SK-N-SH (cell line): ENCODE results near the gene PLAGL1. TPM values are rescaled to one million over a fixed set of nuclear protein-coding genes. Genes with fewer than 3 reads are reported as not detected.

Experiments used
- CTCF ChIA-PET: fragments of 300-600, 350-600 bp; formaldehyde crosslinking; extraction: SDS; loops from one replicate; lab custom pipeline; 2021; lab: Yijun Ruan, JAX
- POLR2A ChIA-PET: fragments of 350-600 bp; sonication (Branson Sonifier 250); formaldehyde crosslinking; extraction: SDS; loops from one replicate; lab custom pipeline; 2020; ENCODE audit warnings: antibody characterized with exemption, inconsistent platforms; lab: Yijun Ruan, JAX
- DNase-seq: peaks from one replicate; pipeline ENCODE4 v3.0.0; 2012
- H2AFZ ChIP-seq: fragments of 200-600 bp; sonication (generic); 2 replicates; pipeline ENCODE4 v1.8.1; 2016; ENCODE audit warnings: antibody characterized with exemption, mild to moderate bottlenecking, low read depth
- H3F3A ChIP-seq: fragments of 200-600 bp; sonication (generic); replicated peaks from 2 replicates; pipeline ENCODE3; 2016; ENCODE audit warnings: antibody characterized with exemption, mild to moderate bottlenecking; ENCODE audit not compliant: insufficient read depth
- H3K27ac ChIP-seq, 2 experiments: fragments of 200-500 bp in 1 of 2; fragments of 200-600 bp in 1 of 2; sonication (Bioruptor generic) in 1 of 2; sonication (generic), shearing (Covaris generic) in 1 of 2; 2 replicates each; pipeline versions ENCODE4 v1.5.1 to v1.6.1; 2014 to 2016; ENCODE audit warnings: low read depth in 2 of 2, inconsistent platforms in 1 of 2, low read length in 1 of 2, mild to moderate bottlenecking in 1 of 2, mixed read lengths in 1 of 2
- H3K27me3 ChIP-seq: fragments of 200-600 bp; sonication (generic), shearing (Covaris generic); 2 replicates; pipeline ENCODE4 v1.6.1; 2016; ENCODE audit warnings: mixed run types; ENCODE audit not compliant: insufficient read depth
- H3K36me3 ChIP-seq, 2 experiments: fragments of 200-500 bp in 1 of 2; fragments of 200-600 bp in 1 of 2; sonication (Bioruptor generic) in 1 of 2; sonication (generic) in 1 of 2; replicated peaks in 1 of 2; 2 replicates each; pipeline versions ENCODE3 to v1.5.1; 2014 to 2016; ENCODE audit warnings: low read length in 1 of 2, mild to moderate bottlenecking in 1 of 2; ENCODE audit not compliant: insufficient read depth in 2 of 2, control insufficient read depth in 1 of 2
- H3K4me1 ChIP-seq, 2 experiments: fragments of 200-500 bp in 1 of 2; fragments of 200-600 bp in 1 of 2; sonication (Bioruptor generic) in 1 of 2; sonication (generic), shearing (Covaris generic) in 1 of 2; 2 replicates each; pipeline versions ENCODE4 v1.5.1 to v1.6.1; 2014 to 2016; ENCODE audit warnings: low read depth in 1 of 2, low read length in 1 of 2, mixed run types in 1 of 2; ENCODE audit not compliant: insufficient read depth in 2 of 2, control insufficient read depth in 1 of 2
- H3K4me2 ChIP-seq: fragments of 200-600 bp; sonication (generic), shearing (Covaris generic); 2 replicates; pipeline ENCODE4 v1.6.1; 2017; ENCODE audit warnings: mixed run types
- H3K4me3 ChIP-seq, 2 experiments: fragments of 200-500 bp in 1 of 2; fragments of 200-600 bp in 1 of 2; sonication (Bioruptor generic) in 1 of 2; sonication (generic), shearing (Covaris generic) in 1 of 2; 2 replicates each; pipeline versions ENCODE4 v1.5.1 to v1.8.1; 2014 to 2016; ENCODE audit warnings: low read depth in 2 of 2, inconsistent platforms in 1 of 2, low read length in 1 of 2, mild to moderate bottlenecking in 1 of 2, mixed read lengths in 1 of 2, moderate library complexity in 1 of 2
- H3K79me2 ChIP-seq: fragments of 200-600 bp; sonication (generic); 2 replicates; pipeline ENCODE4 v1.8.1; 2017; ENCODE audit warnings: mild to moderate bottlenecking; ENCODE audit not compliant: insufficient read depth
- H3K9ac ChIP-seq: fragments of 200-600 bp; sonication (generic); 2 replicates; pipeline ENCODE4 v1.6.1; 2017; ENCODE audit warnings: mixed run types
- H3K9me2 ChIP-seq: fragments of 200-600 bp; sonication (generic); 2 replicates; pipeline ENCODE4 v1.6.1; 2017; ENCODE audit warnings: mixed run types
- H3K9me3 ChIP-seq: fragments of 200-600 bp; sonication (generic); 2 replicates; pipeline ENCODE4 v1.6.1; 2017; ENCODE audit warnings: mixed run types, mild to moderate bottlenecking, moderate library complexity
- H4K20me1 ChIP-seq: fragments of 200-600 bp; sonication (generic); 2 replicates; pipeline ENCODE4 v1.6.1; 2017; ENCODE audit warnings: mild to moderate bottlenecking, mixed run types; ENCODE audit not compliant: insufficient read depth
- CHD2 ChIP-seq: fragments of 150-350 bp; IDR thresholded peaks from 2 replicates; pipeline ENCODE4 v1.6.1; 2018; ENCODE audit warnings: low read length; ENCODE audit not compliant: partially characterized antibody
- ELF1 ChIP-seq: IDR thresholded peaks from 2 replicates; pipeline ENCODE4 v1.4.0; 2012
- EP300 ChIP-seq, 2 experiments: IDR thresholded peaks; 2 replicates each; pipeline versions ENCODE4 v1.4.0 to v1.6.1; 2012; ENCODE audit warnings: borderline replicate concordance in 1 of 2, low read depth in 1 of 2, low read length in 1 of 2
- EZH2phosphoT487 ChIP-seq: fragments of 200-600 bp; sonication (generic); IDR thresholded peaks from 2 replicates; pipeline ENCODE4 v1.6.1; 2017; ENCODE audit warnings: low read depth, mixed run types, mild to moderate bottlenecking, antibody characterized with exemption, moderate library complexity, borderline replicate concordance
- FOSL2 ChIP-seq: IDR thresholded peaks from 2 replicates; pipeline ENCODE4 v1.4.0; 2012; ENCODE audit warnings: low read depth, mild to moderate bottlenecking, moderate library complexity, borderline replicate concordance
- FOXM1 ChIP-seq: IDR thresholded peaks from 2 replicates; pipeline ENCODE4 v1.4.0; 2012; ENCODE audit warnings: low read depth, mild to moderate bottlenecking
- GATA2 ChIP-seq: sonication (generic); formaldehyde crosslinking; IDR thresholded peaks from 2 replicates; pipeline ENCODE4 v1.5.0; 2020; ENCODE audit warnings: mild to moderate bottlenecking, missing genetic modification reagents
- NFIC ChIP-seq: IDR thresholded peaks from 2 replicates; pipeline ENCODE4 v1.4.0; 2012; ENCODE audit warnings: borderline replicate concordance
- NRF1 ChIP-seq: IDR thresholded peaks from 2 replicates; pipeline ENCODE4 v1.6.1; 2012; ENCODE audit warnings: low read depth, mild to moderate bottlenecking, low read length
- RAD21 ChIP-seq: IDR thresholded peaks from 2 replicates; pipeline ENCODE4 v1.6.1; 2012; ENCODE audit warnings: mild to moderate bottlenecking, low read length
- RCOR1 ChIP-seq: fragments of 150-350 bp; IDR thresholded peaks from 2 replicates; pipeline ENCODE4 v1.6.1; 2017; ENCODE audit warnings: antibody characterized with exemption, low read length
- SMC3 ChIP-seq: IDR thresholded peaks from 2 replicates; pipeline ENCODE4 v1.6.1; 2012; ENCODE audit warnings: low read depth, low read length, improper control_type of control experiment
- TAF1 ChIP-seq: IDR thresholded peaks from 2 replicates; pipeline ENCODE4 v1.6.1; 2012; ENCODE audit warnings: low read depth, mild to moderate bottlenecking, low read length, moderate library complexity, borderline replicate concordance
- TCF12 ChIP-seq: IDR thresholded peaks from 2 replicates; pipeline ENCODE4 v1.4.0; 2012
- TEAD4 ChIP-seq: IDR thresholded peaks from 2 replicates; pipeline ENCODE4 v1.4.0; 2012; ENCODE audit warnings: mild to moderate bottlenecking, borderline replicate concordance; ENCODE audit not compliant: insufficient read depth
- USF2 ChIP-seq: fragments of 150-350 bp; IDR thresholded peaks from 2 replicates; pipeline ENCODE4 v1.6.1; 2017; ENCODE audit warnings: antibody characterized with exemption, low read length, low read depth, borderline replicate concordance
- YY1 ChIP-seq: IDR thresholded peaks from 2 replicates; pipeline ENCODE4 v1.4.0; 2012; ENCODE audit warnings: low read depth, mild to moderate bottlenecking
- WGBS: methylation state at CpG from one replicate; pipeline ENCODE4 v1.1.6; 2017; ENCODE audit warnings: low lambda C conversion rate; 5-methylcytosine and 5-hydroxymethylcytosine counted together
- polyA plus RNA-seq, 3 experiments: library from polyadenylated mRNA; depleted of rRNA; stranded (reverse); fragments of >200 nt; gene quantifications; 2 replicates each; pipeline ENCODE4 v1.2.3, GENCODE V29; 2012
- TF ChIP-seq, protein P1 (sequence below): IDR thresholded peaks from 2 replicates; pipeline ENCODE4 v1.4.0; 2012; ENCODE audit warnings: low read depth, borderline replicate concordance
- TF ChIP-seq, protein P2 (sequence below): fragments of 150-350 bp; IDR thresholded peaks from 2 replicates; pipeline ENCODE4 v1.6.1; 2016; ENCODE audit warnings: mild to moderate bottlenecking, low read depth, low read length
- TF ChIP-seq, protein P3 (sequence below): IDR thresholded peaks from 2 replicates; pipeline ENCODE4 v1.4.0; 2012; ENCODE audit warnings: low read depth, borderline replicate concordance

The PLAGL1 gene
- polyA plus RNA-seq, 1 of the 3 experiments (the other 2 are of a cell fraction), result 25.8 TPM

GRCh38 chr6:143912671-143913070 lies 95.4 kb downstream of the PLAGL1 start:
- Histone ChIP-seq H3K79me2 (no peaks in the 10 kb centered on the region), H2AFZ (no peak overlapping the region), H3K36me3 (no peaks in the 10 kb centered on the region), H3K4me3 (no peak overlapping the region), H3F3A (no peaks in the 10 kb centered on the region), H3K4me1 (no peaks in the 10 kb centered on the region), H3K9me3 (no peaks in the 10 kb centered on the region), H3K4me2 (no peak overlapping the region), H4K20me1 (no peaks in the 10 kb centered on the region), H3K27me3 (no peaks in the 10 kb centered on the region), H3K9me2 (no peaks in the 10 kb centered on the region), H3K27ac (no peak overlapping the region), H3K9ac (no peak overlapping the region)
- no peak for DNase-seq
- 0% methylated on average over 1 of the region's 1 CpG for WGBS
- TF ChIP-seq NFIC (no peak), GATA2 (CRISPR knock-in tag) (no peak), SMC3 (no peak), EP300 (IDR thresholded peaks at IDR 0.05; ENCODE audit: borderline replicate concordance in 1 of 2, low read depth in 1 of 2, low read length in 1 of 2) (no peak), RAD21 (no peak), TAF1 (no peak), TCF12 (no peak), EZH2phosphoT487 (no peak), YY1 (no peak), FOXM1 (no peak), FOSL2 (no peak), TEAD4 (no peak), RCOR1 (no peak)
- TF ChIP-seq, protein P1, sequence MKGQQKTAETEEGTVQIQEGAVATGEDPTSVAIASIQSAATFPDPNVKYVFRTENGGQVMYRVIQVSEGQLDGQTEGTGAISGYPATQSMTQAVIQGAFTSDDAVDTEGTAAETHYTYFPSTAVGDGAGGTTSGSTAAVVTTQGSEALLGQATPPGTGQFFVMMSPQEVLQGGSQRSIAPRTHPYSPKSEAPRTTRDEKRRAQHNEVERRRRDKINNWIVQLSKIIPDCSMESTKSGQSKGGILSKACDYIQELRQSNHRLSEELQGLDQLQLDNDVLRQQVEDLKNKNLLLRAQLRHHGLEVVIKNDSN, result no peak
- TF ChIP-seq, protein P2, sequence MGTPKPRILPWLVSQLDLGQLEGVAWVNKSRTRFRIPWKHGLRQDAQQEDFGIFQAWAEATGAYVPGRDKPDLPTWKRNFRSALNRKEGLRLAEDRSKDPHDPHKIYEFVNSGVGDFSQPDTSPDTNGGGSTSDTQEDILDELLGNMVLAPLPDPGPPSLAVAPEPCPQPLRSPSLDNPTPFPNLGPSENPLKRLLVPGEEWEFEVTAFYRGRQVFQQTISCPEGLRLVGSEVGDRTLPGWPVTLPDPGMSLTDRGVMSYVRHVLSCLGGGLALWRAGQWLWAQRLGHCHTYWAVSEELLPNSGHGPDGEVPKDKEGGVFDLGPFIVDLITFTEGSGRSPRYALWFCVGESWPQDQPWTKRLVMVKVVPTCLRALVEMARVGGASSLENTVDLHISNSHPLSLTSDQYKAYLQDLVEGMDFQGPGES, result no peak
- POLR2A ChIA-PET, result no interaction called here
- CTCF ChIA-PET, result interaction anchor here (1.7 to 2.5 kb wide), 2 partner anchors 27 to 30 kb away, joined by 6 to 8 read pairs; no protein-coding TSS in a partner anchor

- no peak overlapping the region for H3K4me2 ChIP-seq
- H3K9ac ChIP-seq, result no peak overlapping the region
- H3K27me3 ChIP-seq, result no peaks in the 10 kb centered on the region
- ChIA-PET CTCF (no interaction called here), POLR2A (no interaction called here)
- H3F3A ChIP-seq, result no peaks in the 10 kb centered on the region
- no peaks in the 10 kb centered on the region for H4K20me1 ChIP-seq
- DNase-seq, result no peak
- TF ChIP-seq NRF1, result no peak
- TF ChIP-seq ELF1, result no peak
- TF ChIP-seq NFIC, result no peak
- TF ChIP-seq, protein P2, result no peak
- TF ChIP-seq, protein P3, sequence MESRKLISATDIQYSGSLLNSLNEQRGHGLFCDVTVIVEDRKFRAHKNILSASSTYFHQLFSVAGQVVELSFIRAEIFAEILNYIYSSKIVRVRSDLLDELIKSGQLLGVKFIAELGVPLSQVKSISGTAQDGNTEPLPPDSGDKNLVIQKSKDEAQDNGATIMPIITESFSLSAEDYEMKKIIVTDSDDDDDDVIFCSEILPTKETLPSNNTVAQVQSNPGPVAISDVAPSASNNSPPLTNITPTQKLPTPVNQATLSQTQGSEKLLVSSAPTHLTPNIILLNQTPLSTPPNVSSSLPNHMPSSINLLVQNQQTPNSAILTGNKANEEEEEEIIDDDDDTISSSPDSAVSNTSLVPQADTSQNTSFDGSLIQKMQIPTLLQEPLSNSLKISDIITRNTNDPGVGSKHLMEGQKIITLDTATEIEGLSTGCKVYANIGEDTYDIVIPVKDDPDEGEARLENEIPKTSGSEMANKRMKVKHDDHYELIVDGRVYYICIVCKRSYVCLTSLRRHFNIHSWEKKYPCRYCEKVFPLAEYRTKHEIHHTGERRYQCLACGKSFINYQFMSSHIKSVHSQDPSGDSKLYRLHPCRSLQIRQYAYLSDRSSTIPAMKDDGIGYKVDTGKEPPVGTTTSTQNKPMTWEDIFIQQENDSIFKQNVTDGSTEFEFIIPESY, result no peak
- no peak for TF ChIP-seq USF2
- TF ChIP-seq CHD2, result no peak
- TF ChIP-seq RCOR1, result no peak
- H3K79me2 ChIP-seq, result no peaks in the 10 kb centered on the region
- no peak overlapping the region for H3K27ac ChIP-seq
- no peak overlapping the region for H3K4me3 ChIP-seq
- H3K4me1 ChIP-seq, result no peaks in the 10 kb centered on the region
- H3K9me3 ChIP-seq, result no peaks in the 10 kb centered on the region
- no peaks in the 10 kb centered on the region for H3K36me3 ChIP-seq
- 13% methylated on average over 1 of the region's 1 CpG for WGBS
- no peaks in the 10 kb centered on the region for H3K9me2 ChIP-seq
- no peak overlapping the region for H2AFZ ChIP-seq
These were observed 97.0 kb downstream of the PLAGL1 start for GRCh38 chr6:143911028-143911427.
